ENCODE results near the gene SH3BP4. TPM values are rescaled to one million over a fixed set of nuclear protein-coding genes. Genes with fewer than 3 reads are reported as not detected.

Gene SH3BP4
- total RNA-seq, 2 experiments from 2014 or later: 0.06 TPM; not detected in 1

DNA sequence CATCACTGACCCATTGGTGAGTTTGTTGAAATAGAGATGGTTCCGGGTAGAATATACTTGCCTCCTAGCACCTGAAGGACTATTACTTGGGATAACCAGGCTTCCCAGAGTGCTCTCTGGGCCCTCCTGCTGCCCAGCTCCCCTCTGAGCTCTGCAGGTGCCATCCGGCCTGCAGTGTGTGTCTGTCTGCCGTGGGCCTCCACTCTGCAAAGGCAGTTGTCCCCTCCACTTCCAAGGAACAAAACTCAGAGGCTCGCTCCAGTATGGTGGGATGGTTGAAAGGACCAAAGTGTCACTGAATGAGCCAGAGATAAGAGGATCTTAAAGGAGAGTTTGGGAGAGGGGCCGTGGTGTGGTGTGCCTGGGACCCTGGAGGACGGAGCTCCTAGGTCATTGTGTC is 57.3 kb downstream of the SH3BP4 start:
- DNase-seq (ENCODE audit: low spot score): no peak
- CTCF ChIA-PET (ENCODE audit: unreplicated experiment): no interaction called here
- no peak overlapping the region for H2AFZ ChIP-seq (ENCODE audit: low read length)
- no peaks in the 10 kb centered on the region for H3K36me3 ChIP-seq (ENCODE audit: insufficient read depth, low read length)
- TF ChIP-seq EZH2phosphoT487 (IDR thresholded peaks at IDR 0.05; ENCODE audit: borderline replicate concordance, low read depth, low read length): no peak
- TF ChIP-seq, protein P1, sequence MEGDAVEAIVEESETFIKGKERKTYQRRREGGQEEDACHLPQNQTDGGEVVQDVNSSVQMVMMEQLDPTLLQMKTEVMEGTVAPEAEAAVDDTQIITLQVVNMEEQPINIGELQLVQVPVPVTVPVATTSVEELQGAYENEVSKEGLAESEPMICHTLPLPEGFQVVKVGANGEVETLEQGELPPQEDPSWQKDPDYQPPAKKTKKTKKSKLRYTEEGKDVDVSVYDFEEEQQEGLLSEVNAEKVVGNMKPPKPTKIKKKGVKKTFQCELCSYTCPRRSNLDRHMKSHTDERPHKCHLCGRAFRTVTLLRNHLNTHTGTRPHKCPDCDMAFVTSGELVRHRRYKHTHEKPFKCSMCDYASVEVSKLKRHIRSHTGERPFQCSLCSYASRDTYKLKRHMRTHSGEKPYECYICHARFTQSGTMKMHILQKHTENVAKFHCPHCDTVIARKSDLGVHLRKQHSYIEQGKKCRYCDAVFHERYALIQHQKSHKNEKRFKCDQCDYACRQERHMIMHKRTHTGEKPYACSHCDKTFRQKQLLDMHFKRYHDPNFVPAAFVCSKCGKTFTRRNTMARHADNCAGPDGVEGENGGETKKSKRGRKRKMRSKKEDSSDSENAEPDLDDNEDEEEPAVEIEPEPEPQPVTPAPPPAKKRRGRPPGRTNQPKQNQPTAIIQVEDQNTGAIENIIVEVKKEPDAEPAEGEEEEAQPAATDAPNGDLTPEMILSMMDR (conservative IDR thresholded peaks at IDR 0.05; ENCODE audit: low read length): no peak
- no peak overlapping the region for H3K4me2 ChIP-seq (ENCODE audit: low read length)
- no peaks in the 10 kb centered on the region for H3K9me3 ChIP-seq (ENCODE audit: low read length)
- BruUV-seq (replicated peaks): no TSS peak
- POLR2A ChIA-PET: interaction anchor here (0.5 to 0.6 kb wide), 2 partner anchors 934 to 1747 kb away, joined by 4 read pairs; no protein-coding TSS in a partner anchor
- H4K20me1 ChIP-seq (ENCODE audit: insufficient read depth, low read length): no peaks in the 10 kb centered on the region
- H3K79me2 ChIP-seq (ENCODE audit: insufficient read depth, low read depth, low read length): no peaks in the 10 kb centered on the region
- no peak overlapping the region for H3K27ac ChIP-seq (ENCODE audit: low read depth, low read length, poor library complexity, severe bottlenecking)
- no peaks in the 10 kb centered on the region for H3K4me1 ChIP-seq (ENCODE audit: insufficient read depth, low read length, poor library complexity, severe bottlenecking)
- intact Hi-C loops (cut with micrococcal nuclease; ENCODE audit: unreplicated experiment): no loop called here
- no peaks in the 10 kb centered on the region for H3K9me2 ChIP-seq (ENCODE audit: insufficient read depth, low read length)
- no peak overlapping the region for H3K4me3 ChIP-seq (ENCODE audit: low read depth, low read length, poor library complexity, severe bottlenecking)

DNA sequence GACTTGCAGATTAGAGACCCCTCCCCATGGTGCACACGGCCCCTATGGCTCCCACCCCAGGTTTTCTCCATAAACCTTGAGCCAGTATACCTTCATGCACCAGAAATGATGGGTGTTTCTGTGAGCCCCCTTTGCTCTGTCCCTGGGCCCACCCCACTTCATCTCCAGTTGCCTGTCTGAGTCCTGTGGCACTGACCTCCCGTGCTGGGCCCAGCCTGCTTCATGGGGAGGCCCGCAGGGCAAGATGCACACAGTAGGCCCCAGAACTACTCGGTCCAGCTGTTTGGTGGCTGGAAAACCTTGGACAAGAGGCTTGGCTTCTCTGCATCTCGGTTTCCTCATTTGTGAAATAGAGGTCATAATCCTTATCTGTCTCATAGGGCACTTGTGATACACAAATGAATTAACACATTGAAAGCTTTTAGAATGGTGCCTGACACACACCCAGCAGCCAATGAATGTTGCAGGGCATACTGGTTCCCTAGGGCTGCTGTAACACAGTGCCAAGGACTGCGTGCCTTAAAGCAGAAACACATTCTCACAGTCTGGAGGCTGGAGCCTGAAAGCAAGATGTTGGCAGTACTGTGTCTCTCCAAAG is 58.4 kb downstream of the SH3BP4 start:
- Histone ChIP-seq H3K4me3 (ENCODE audit: low read depth, low read length, poor library complexity, severe bottlenecking) (no peak overlapping the region), H4K20me1 (ENCODE audit: insufficient read depth, low read length) (no peaks in the 10 kb centered on the region), H2AFZ (ENCODE audit: low read length) (no peak overlapping the region), H3K9me3 (ENCODE audit: low read length) (no peaks in the 10 kb centered on the region), H3K4me1 (ENCODE audit: insufficient read depth, low read length, poor library complexity, severe bottlenecking) (no peaks in the 10 kb centered on the region), H3K27ac (ENCODE audit: low read depth, low read length, poor library complexity, severe bottlenecking) (no peak overlapping the region), H3K79me2 (ENCODE audit: insufficient read depth, low read depth, low read length) (no peaks in the 10 kb centered on the region), H3K4me2 (ENCODE audit: low read length) (no peak overlapping the region), H3K36me3 (ENCODE audit: insufficient read depth, low read length) (no peaks in the 10 kb centered on the region), H3K9me2 (ENCODE audit: insufficient read depth, low read length) (no peaks in the 10 kb centered on the region)
- POLR2A ChIA-PET: no interaction called here
- no TSS peak for BruUV-seq (replicated peaks)
- intact Hi-C loops (cut with micrococcal nuclease; ENCODE audit: unreplicated experiment): no loop called here
- no peak for TF ChIP-seq EZH2phosphoT487 (IDR thresholded peaks at IDR 0.05; ENCODE audit: borderline replicate concordance, low read depth, low read length)
- TF ChIP-seq, protein P1 (conservative IDR thresholded peaks at IDR 0.05; ENCODE audit: low read length): no peak
- DNase-seq (ENCODE audit: low spot score): no peak
- CTCF ChIA-PET (ENCODE audit: unreplicated experiment): no interaction called here

GRCh38 chr2:235011607-235011928 is 59.8 kb downstream of the SH3BP4 start:
- H2AFZ ChIP-seq (ENCODE audit: low read length): no peak overlapping the region
- H4K20me1 ChIP-seq (ENCODE audit: insufficient read depth, low read length): no peaks in the 10 kb centered on the region
- intact Hi-C loops (cut with micrococcal nuclease; ENCODE audit: unreplicated experiment): no loop called here
- H3K36me3 ChIP-seq (ENCODE audit: insufficient read depth, low read length): no peaks in the 10 kb centered on the region
- H3K4me2 ChIP-seq (ENCODE audit: low read length): no peak overlapping the region
- TF ChIP-seq EZH2phosphoT487 (IDR thresholded peaks at IDR 0.05; ENCODE audit: borderline replicate concordance, low read depth, low read length): no peak
- TF ChIP-seq, protein P1 (conservative IDR thresholded peaks at IDR 0.05; ENCODE audit: low read length): no peak
- POLR2A ChIA-PET: no interaction called here
- H3K79me2 ChIP-seq (ENCODE audit: insufficient read depth, low read depth, low read length): no peaks in the 10 kb centered on the region
- H3K9me3 ChIP-seq (ENCODE audit: low read length): no peaks in the 10 kb centered on the region
- CTCF ChIA-PET (ENCODE audit: unreplicated experiment): no interaction called here
- BruUV-seq (replicated peaks): no TSS peak
- H3K9me2 ChIP-seq (ENCODE audit: insufficient read depth, low read length): no peaks in the 10 kb centered on the region
- no peaks in the 10 kb centered on the region for H3K4me1 ChIP-seq (ENCODE audit: insufficient read depth, low read length, poor library complexity, severe bottlenecking)
- no peak overlapping the region for H3K4me3 ChIP-seq (ENCODE audit: low read depth, low read length, poor library complexity, severe bottlenecking)
- H3K27ac ChIP-seq (ENCODE audit: low read depth, low read length, poor library complexity, severe bottlenecking): no peak overlapping the region
- DNase-seq (ENCODE audit: low spot score): no peak
